ENCODE measurements around the gene TLL1.
A peak's percentile ranks its signal among the peaks of the same experiment; 100 is the strongest.

GRCh38 chr4:166091912-166092510 is 219.0 kb downstream of the TLL1 start:
- TF ChIP-seq CTCF (IDR thresholded peaks at IDR 0.05; ENCODE audit: low read depth, low read length) (peak; percentile 92), EZH2phosphoT487 (IDR thresholded peaks at IDR 0.05; ENCODE audit: low read depth) (no peak)
